ENCODE measurements around the gene KBTBD13.

The KBTBD13 gene

DNA sequence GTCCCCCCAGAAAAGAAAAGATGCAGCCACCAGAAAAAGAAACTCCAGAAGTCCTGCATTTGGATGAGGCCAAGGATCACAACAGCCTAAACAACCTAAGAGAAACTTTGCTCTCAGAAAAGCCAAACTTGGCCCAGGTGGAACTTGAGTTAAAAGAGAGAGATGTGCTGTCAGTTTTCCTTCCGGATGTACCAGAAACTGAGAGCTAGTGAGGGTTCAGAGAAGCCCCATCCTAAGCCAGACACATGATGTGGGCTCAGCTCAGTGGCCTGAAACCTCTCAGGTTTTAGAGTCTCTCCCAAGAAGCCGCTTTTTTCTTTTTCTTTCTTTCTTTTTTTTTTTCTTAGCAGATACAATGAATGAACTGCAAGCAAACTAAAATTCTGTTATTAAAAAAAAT lies 23.6 kb upstream of the KBTBD13 start:
- no peak for DNase-seq (ENCODE audit: low read depth)

DNA sequence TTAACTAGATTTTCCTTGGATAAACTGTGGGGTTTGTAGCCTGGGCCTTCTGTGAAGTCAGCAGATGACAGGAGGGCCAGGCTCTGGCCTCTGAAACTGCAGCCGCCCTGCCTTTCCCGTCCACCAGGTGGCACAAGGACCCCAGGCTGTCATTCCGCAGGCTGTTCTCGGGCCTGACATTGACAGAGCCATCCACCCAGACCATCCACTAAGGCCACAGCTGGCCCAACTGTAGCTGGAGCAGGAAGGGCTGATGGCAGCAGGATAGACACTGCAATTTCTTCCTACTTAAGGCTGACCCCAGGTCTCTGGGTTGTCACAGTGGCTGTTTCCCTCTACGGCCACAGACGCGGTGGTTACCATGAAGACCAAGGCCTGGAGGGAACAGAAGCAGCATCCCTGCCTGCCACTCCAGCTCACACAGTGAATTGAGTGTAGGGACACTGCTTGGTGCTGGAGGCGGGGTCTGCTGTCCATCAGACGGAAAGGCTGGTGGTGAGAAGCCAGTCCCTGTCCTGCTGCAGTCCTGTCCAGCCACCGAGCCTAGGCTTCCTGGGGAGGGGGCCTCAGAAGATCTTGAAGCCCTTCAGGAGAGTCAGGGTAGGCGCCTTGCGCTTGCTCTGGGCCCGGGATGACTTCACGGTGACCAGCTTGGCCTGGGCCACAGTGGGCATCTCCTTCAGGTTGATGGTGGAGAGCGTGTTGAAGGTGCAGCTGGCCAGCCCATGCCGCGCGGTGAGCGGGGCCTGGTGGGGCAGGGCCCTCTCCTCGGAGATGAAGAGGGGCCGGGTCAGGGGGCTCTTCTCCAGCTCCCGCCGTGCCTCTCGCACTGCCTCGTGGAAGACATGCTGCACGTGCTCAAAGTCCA lies 22.0 kb upstream of the KBTBD13 start:
- DNase-seq (ENCODE audit: low read depth): no peak

DNA sequence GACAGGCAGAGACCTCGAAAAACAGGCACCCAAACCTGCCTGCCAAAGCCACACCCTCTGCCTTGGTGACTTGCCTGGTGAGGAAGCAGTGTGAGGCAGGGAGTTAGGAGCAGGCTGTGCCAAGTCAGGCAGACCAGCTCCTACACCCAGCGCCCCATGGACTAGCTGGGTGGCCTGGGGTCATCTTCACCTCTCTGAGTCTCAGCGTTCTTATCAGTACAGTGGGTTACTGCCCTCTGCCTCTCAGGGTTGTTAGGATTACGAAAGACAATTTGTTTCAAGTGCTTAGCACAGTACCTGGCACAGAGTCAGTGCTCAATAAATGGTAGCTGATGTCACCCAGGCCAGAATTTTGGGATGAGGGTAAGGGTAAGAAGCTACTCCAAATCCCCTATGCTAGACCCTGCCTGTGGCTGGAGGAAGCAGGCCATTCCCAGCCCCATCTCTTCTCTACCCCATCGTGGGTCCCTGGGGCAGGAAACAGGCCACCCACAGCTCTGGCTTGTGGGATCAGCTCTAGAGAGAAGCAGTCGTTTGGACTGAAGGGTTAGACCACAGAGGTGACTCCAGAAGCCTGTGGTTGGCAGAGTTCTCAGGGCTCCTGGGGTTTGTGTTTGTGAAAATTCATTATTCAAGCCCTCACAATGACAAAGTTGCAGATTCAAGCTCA lies 21.2 kb upstream of the KBTBD13 start:
- DNase-seq (ENCODE audit: low read depth): no peak

DNA sequence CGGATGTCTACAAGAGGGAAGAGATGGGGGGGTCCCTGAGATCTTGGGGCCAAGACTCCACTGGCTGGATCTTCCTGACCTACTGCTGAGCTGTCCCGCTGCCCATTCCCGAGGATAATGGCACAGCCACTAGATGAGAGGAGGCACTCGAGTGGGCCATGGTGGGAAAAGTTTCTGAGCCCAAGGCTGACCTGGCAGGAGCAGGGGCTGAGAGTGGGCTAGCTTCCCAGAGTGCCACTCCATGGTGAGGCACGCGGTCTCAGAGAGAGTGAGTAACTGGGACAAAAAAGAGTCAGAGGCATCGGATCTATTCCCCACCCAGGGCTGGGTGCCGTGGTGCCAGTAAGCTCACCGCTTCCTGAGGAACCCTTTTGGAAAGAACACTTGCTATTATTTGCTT lies 20.4 kb upstream of the KBTBD13 start:
- no peak for DNase-seq (ENCODE audit: low read depth)

DNA sequence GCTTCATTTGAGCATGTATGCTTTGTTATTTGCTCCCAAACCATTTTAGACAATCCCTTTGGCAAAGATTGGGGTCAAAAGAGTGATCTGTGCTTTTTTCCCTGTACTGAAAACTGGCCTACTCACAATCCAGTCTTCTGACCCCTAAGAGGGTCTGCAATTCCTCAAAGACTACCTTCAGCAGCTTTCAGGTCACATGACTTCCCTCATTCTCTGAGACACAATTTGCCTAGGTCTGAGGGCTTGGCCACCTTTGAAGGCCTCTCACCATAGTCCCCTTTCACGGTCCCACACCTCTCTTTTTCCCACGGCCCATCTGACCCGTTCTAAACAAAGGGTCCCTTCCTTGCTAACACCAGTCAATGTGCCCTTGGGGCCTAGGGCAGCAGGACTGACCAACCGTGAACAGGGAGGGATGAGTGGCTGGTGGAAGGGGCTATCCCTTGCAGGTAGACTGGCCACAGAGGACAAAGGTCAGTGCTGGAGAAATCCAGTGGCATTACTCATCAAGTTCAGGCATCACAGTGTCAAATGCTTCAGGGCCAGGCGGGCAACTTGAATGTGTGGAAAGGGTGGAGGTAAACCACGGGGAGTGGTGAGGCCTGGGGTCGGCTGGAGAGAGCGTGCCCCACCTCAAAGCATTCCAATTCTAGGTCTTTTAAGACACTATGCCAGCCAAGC lies 19.5 kb upstream of the KBTBD13 start:
- no peak for DNase-seq (ENCODE audit: low read depth)

DNA sequence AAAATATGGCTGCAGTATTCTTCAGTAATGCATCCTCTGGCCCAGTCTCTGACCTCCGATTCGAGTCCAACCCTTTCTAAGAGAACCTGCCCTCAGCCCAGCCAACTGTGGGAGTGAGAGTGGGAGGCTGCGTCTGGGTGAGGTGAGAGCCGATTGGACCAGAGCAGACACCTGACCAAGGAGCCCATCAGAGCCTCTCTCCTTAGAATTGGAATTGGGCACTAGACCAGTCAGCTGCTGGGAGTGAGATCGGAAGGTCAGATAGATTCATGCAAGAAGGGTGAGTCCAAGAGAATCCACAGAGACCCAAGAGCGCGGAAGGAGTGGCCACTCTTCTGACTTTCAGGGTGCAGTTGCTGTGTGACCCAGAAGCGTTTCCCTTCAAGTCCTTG lies 19.0 kb upstream of the KBTBD13 start:
- no peak for DNase-seq (ENCODE audit: low read depth)

DNA sequence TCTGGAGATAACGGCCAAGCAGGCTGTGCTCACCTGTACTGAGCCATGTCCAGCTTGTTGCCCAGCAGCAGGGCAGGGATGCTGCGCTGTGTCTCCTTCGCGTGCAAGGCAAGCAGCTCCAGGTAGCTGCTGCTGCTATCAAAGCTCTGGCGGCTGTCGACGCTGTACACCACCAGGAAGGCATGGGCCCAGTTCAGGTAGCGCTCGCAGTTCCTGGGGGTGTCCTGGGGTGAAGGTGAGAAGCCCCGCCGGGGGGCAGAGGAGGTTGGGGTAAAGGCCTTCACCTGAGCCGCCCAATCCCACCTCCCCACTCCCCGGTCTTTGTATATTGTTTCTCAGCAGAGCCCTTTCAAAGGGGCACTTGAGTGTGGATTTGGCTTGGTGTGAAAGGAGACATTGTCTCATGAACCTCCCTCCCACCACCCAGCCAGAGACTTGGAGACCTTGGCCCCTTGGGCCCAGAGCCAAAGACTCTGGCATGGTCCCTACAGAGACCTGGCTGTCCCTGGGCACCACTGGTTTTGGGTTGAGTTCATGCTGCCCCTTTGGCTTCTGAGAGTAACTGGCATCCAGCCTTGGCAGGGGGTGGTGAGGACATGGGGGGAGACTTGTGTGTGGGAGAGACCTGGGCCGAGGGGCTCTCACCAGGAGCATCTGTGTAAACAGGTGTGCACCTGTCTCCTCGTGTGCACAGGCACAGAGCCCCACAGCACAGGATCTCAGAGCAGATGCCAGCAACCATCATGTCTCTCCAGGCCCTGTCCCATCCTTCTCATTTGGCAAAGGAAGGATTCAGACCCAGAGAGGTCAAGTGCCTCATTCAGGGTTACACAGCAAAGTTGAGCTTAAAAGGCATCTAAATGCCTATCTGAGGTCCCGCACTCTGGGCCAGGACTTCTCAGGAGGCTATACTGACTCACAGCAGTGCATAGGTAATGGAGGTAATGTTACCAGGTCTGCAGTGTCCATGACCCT lies 17.9 kb upstream of the KBTBD13 start:
- no peak for DNase-seq (ENCODE audit: low read depth)

DNA sequence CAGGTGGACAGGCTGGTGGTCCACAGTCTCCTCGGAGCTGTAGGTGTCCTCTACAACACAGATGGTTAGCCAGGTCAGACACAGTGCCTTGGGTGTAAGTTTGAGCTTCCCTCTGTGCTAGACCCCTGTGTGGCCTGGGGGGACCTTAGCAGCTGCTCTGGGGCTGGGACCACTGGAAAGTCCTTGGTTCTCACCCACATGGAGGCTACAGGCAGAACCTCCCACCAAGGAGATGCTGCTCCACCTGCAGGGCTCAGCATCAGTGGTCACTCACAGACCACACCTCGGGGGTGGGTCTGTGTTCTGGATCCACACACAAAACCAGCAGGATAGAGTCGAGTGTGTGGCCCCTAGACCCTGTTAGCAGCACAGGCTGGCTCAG lies 17.2 kb upstream of the KBTBD13 start:
- no peak for DNase-seq (ENCODE audit: low read depth)

DNA sequence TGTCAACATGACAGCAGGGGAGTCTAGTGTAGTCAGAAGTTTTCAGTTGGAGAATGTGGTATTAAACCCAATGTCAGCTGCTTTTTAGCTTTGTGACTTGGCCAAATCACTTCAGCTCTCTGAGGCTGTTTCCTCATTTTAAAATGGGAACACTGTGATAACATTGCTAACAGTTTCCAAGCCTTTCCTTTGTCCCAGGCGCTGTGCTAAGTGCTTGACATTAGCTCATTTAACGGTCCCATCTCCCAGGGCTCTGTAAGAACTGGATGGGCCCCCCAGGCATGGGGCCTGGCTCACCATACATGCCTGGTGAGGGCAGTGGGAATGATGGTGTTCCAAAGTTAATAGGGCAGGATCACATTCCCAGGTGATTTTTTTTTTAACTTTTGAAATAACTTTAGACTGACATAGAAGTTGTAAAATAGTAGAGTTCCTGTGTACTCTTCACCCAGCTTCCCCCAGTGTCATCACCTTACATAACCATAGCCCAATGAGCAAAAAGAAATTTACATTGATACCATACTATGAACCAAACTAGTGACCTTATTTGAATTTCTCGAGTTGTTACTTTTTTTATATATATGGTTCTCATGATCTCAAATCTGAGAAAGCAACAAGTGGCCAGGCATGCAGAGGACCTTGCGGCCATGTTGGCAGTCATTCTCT lies 16.5 kb upstream of the KBTBD13 start:
- no peak for DNase-seq (ENCODE audit: low read depth)

DNA sequence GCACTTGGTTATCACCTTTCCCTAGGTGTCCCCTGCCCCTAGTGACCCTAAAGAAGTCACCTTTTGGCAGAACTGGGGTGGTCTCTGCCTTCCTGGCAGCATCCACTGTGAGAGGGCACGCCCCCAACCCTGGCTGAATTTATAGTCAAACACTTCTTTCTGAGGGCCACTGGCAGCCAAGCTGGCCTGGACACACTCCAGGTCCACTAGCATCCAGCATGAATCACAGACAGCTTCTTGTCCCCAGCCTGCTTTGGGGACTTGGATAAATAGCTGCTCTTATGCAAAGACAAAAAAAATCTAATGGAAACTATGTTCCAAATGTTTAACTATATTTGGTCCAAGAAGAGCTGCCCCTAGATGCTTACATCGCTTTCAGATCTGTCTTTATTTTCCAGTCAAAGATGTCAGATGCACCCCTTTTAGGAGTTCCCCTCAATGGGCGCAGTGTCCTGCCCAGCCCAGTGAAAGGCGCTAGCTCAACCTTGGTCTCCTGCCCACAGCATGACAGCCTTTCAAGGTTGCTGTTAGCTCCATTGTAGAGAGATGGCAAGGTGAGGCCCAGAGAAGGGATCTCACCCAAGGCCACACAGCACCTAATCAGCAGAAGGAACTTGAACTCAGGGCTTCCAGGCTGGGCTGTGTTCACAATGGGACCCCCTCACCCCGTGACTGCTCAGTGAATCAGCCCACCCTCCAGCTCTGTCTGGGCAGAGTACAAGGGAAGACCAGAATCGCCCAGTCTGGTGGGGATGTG lies 15.7 kb upstream of the KBTBD13 start:
- no peak for DNase-seq (ENCODE audit: low read depth)

DNA sequence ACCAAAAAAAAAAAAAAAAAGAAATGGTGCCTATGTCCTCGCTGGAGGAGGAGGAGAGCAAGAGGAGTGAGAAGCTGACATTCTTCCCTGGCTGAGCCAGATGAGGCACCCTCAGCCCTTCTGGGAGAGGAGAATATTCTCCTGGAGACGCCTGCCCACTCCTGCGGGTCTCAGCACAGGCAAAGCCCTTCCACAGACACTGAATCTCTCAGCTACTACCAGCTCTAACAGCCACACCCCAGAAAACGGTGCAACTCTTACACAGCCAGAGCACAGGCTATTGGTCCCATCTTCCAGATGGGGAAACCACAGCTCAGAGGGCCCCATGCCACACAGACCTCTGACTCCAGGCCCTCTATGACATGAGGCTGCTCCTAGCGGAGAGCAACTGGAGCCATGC lies 14.5 kb upstream of the KBTBD13 start:
- no peak for DNase-seq (ENCODE audit: low read depth)

DNA sequence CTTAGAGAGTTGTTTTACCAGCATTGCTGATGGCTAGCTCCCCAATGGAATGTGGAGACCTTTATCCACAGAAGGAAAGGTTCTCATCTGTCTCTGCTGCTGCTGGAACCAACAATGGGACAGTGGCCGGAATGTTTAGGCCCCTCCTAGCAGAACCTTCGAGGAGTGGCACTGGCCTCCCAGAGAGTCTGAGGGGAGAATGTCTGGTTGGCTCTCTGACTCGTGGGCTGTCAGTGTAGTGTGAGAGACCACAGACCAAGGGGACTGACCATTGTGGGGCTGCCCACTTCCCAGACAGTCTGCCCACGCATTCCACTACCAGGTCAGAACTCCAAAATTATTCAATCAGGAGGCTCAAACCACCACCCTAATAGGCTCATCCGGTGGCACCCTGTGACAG lies 13.8 kb upstream of the KBTBD13 start:
- no peak for DNase-seq (ENCODE audit: low read depth)

DNA sequence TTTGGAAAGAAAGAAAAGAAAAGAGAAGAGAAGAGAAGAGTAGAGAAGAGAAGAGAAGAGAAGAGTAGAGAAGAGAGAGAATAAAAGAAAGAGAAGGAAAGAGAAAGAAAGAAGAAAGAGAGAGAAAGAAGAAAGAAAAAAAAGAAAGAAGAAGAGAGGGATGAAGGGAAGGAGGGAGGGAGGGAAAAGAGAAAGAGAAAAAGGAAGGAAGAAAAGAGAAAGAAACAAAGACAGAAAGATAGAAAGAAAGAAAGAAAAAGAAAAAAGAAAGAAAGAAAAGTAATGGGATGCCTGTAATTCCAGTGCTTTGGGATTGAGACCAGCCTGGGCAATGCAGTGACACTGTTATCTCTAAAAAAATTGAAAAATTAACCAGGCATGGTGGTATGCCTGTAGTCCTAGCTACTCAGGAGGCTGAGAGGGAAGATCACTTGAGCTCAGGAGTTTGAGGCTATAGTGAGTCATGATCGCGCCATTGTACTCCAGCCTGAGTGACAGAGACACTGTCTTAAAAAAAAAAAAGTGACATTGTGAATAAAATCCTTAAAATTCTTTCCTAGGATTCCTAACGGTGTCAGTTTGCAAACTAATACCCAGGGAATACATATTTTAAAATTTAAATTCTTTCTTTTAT lies 10.4 kb upstream of the KBTBD13 start:
- no peak for DNase-seq (ENCODE audit: low read depth)

DNA sequence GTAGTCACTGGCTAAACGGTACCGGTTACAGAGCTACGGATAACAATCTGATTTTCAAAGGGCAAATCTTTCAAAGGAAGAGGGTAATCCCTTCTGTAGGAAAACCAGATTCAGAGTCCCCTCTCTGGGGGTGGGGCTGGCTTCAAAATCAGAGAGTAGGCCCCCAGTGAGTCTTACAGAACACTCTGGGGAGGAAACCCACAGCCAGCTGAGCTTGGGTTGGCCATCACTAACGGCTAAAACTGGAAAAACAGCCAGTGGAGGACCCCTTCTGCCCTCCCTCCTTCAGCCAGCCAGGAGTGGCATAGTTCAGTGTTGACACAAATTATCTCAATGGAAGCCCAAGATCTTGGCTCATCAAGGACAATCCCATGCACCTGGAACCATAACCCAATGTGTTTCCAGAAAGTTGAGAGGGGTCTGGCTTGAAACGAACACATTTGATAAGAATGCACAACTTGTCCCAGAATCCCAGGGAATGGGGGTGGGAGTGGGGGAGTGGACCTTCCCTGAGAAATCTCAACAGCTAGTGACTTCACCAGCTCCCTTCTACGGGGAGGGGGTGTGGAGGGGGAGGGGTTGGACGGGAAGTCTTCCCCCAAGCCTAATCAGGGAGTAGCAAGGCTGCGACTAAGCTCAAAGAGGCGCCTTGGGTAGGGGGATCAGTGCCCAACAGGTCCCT lies 9.8 kb upstream of the KBTBD13 start:
- DNase-seq (ENCODE audit: low read depth): no peak

DNA sequence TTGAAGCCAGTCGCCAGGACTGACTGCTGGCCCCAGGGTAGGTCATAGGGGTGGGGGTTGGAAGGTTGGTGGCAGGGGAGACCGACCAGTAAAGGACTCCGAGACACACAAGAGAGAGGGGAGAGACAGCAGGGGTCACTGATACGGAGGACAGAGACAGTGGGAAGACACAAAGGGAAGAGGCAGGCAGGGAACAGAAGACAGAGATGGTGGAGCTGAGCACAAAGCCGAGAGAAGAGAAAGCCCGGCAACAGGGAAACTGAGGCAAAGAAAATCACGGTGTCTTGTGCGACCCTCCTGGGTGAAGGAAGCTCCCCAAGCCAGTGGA lies 9.3 kb upstream of the KBTBD13 start:
- DNase-seq (ENCODE audit: low read depth): no peak

DNA sequence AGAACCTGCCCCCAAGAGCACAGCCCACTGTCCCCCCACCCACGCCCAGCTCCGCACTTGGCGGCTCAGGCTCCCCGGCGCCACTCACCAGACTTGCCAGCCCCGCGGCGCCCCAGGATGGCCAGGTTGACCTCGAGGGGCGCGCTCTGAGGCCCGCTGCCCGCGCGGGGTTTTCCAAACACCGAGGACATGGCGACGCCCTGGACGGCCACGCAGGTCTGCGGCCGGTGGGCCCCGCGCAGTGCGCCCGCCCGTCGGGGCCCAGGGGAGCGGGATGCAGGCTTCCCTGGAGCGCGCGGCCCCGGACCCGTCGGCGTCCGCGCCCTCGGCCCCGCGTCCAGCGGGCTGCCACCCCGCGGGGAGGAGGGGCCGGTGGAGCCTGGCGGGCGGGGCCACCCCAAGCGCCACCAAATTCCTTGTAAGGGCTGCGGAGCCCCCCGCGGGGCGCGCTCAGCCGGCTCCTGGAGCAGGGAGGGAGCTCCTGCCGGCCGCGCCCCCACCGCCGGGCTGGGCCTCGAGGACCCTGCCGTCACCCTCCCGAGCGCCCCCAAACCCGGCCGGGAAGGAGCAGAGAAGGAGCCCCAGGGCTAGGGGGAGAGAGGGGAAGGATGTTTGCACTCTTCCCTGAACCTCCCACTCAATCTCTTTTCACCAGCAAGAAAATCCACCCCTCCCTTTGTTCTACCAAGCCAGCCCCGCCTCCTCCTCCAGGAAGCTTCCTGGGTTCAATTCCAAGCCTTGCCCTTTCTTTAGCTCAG lies 8.7 kb upstream of the KBTBD13 start, which contains the start of gene RASL12:
Gene RASL12 (minus strand): TSS at position 347 of the 758 bp plus-strand sequence. CDS start 156 bp downstream, at position 191.
- no peak for DNase-seq (ENCODE audit: low read depth)

DNA sequence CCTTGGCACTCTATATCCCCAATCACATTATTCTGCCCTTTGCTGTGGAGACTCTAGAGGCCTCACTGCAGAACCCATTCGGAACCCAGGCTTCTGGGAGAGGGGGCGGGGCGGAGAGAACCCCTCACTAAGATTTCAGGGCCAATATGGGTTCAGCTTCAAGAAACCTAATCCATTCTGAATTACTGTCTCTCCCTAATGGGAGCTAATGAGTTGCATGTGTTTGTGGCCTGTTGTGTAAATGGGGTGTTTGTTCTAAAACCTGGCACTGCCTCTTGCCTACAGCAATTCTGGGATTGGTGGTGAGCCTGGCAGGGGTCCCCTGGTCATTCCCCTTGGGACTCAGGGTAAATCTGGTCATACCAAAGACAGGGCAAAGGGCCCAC lies 8.2 kb upstream of the KBTBD13 start:
- no peak for DNase-seq (ENCODE audit: low read depth)

DNA sequence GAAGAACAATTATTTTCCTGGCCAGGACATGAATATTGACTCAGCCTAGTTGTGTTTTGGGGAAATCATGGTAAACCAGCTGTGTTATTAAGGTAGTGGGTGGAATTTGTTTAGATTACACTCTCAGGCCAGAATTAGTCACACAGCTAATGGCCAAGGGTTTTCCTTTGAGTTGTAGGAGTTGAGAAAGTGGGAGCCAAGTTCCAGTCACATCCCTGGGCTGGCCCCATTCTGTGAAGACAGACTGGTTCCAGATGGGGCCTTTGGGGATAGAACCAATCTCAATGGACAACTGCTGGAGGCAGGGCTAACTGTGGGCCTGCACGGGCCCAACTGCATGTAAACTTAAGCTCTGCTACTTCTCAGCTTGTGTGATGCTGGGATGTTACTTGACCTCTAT lies 7.4 kb upstream of the KBTBD13 start:
- DNase-seq (ENCODE audit: low read depth): no peak
